ENCODE results near the gene CPZ.
"Not testable (repeated sequence)": the region's sequence is repeated elsewhere in the genome, so short reads cannot be mapped to it uniquely, and the experiment has no call there.

The CPZ gene

GRCh38 chr4:8651661-8652180, 59.2 kb downstream of the CPZ start:
- Histone ChIP-seq H3K4me3 (ENCODE audit: severe bottlenecking) (no peak overlapping the region), H3K27me3 (ENCODE audit: insufficient read depth, poor library complexity, severe bottlenecking) (peaks cover 52% of the 10 kb centered on the region), H3K27ac (ENCODE audit: poor library complexity, severe bottlenecking) (no peak overlapping the region), H3K9me3 (ENCODE audit: severe bottlenecking) (no peaks in the 10 kb centered on the region), H3K4me1 (ENCODE audit: insufficient read depth, poor library complexity, severe bottlenecking) (no peaks in the 10 kb centered on the region), H3K36me3 (ENCODE audit: low read depth) (no peaks in the 10 kb centered on the region)
- no peak for TF ChIP-seq CTCF (IDR thresholded peaks at IDR 0.05; ENCODE audit: poor library complexity, severe bottlenecking)
- DNase-seq (ENCODE audit: low spot score) (peak; percentile 42), ATAC-seq (ENCODE audit: low read depth) (no peak)

- no peak for TF ChIP-seq CTCF (IDR thresholded peaks at IDR 0.05; ENCODE audit: poor library complexity, severe bottlenecking)
- no peaks in the 10 kb centered on the region for H3K9me3 ChIP-seq (ENCODE audit: severe bottlenecking)
- H3K4me1 ChIP-seq (ENCODE audit: insufficient read depth, poor library complexity, severe bottlenecking) = no peaks in the 10 kb centered on the region
- DNase-seq (ENCODE audit: low spot score) = peak; percentile 55
- H3K27ac ChIP-seq (ENCODE audit: poor library complexity, severe bottlenecking) = no peak overlapping the region
- no peak overlapping the region for H3K4me3 ChIP-seq (ENCODE audit: severe bottlenecking)
- no peak for ATAC-seq (ENCODE audit: low read depth)
- H3K27me3 ChIP-seq (ENCODE audit: insufficient read depth, poor library complexity, severe bottlenecking) = peaks cover 51% of the 10 kb centered on the region
- H3K36me3 ChIP-seq (ENCODE audit: low read depth) = no peaks in the 10 kb centered on the region
Measured at GRCh38 chr4:8652181-8653078, 59.9 kb downstream of the CPZ start.

GRCh38 chr4:8653326-8654000, 60.9 kb downstream of the CPZ start:
- H3K4me3 ChIP-seq (ENCODE audit: severe bottlenecking) = no peak overlapping the region
- peaks cover 42% of the 10 kb centered on the region for H3K27me3 ChIP-seq (ENCODE audit: insufficient read depth, poor library complexity, severe bottlenecking)
- H3K9me3 ChIP-seq (ENCODE audit: severe bottlenecking) = no peaks in the 10 kb centered on the region
- no peaks in the 10 kb centered on the region for H3K4me1 ChIP-seq (ENCODE audit: insufficient read depth, poor library complexity, severe bottlenecking)
- no peak for ATAC-seq (ENCODE audit: low read depth)
- TF ChIP-seq CTCF (IDR thresholded peaks at IDR 0.05; ENCODE audit: poor library complexity, severe bottlenecking) = no peak
- H3K36me3 ChIP-seq (ENCODE audit: low read depth) = no peaks in the 10 kb centered on the region
- no peak overlapping the region for H3K27ac ChIP-seq (ENCODE audit: poor library complexity, severe bottlenecking)
- no peak for DNase-seq (ENCODE audit: low spot score)

GRCh38 chr4:8654139-8654538, 61.6 kb downstream of the CPZ start:
- not testable (repeated sequence) for H3K4me3 ChIP-seq (ENCODE audit: severe bottlenecking); H3K9me3 ChIP-seq (ENCODE audit: severe bottlenecking); H3K4me1 ChIP-seq (ENCODE audit: insufficient read depth, poor library complexity, severe bottlenecking); H3K27ac ChIP-seq (ENCODE audit: poor library complexity, severe bottlenecking); ATAC-seq (ENCODE audit: low read depth); DNase-seq (ENCODE audit: low spot score); H3K36me3 ChIP-seq (ENCODE audit: low read depth)
- H3K27me3 ChIP-seq (ENCODE audit: insufficient read depth, poor library complexity, severe bottlenecking) = peaks cover 35% of the 10 kb centered on the region

- Histone ChIP-seq H3K36me3 (ENCODE audit: low read depth) (no peaks in the 10 kb centered on the region), H3K4me1 (ENCODE audit: insufficient read depth, poor library complexity, severe bottlenecking) (no peaks in the 10 kb centered on the region), H3K4me3 (ENCODE audit: severe bottlenecking) (no peak overlapping the region), H3K27ac (ENCODE audit: poor library complexity, severe bottlenecking) (no peak overlapping the region), H3K27me3 (ENCODE audit: insufficient read depth, poor library complexity, severe bottlenecking) (peaks cover 25% of the 10 kb centered on the region), H3K9me3 (ENCODE audit: severe bottlenecking) (no peaks in the 10 kb centered on the region)
- ATAC-seq (ENCODE audit: low read depth) = no peak
- TF ChIP-seq CTCF (IDR thresholded peaks at IDR 0.05; ENCODE audit: poor library complexity, severe bottlenecking) = no peak
- DNase-seq (ENCODE audit: low spot score) = no peak
Measured at GRCh38 chr4:8655411-8656184, 63.0 kb downstream of the CPZ start.
